ENCODE results near the gene HOXD9. TPM values are rescaled to one million over a fixed set of nuclear protein-coding genes. Genes with fewer than 3 reads are reported as not detected.

The HOXD9 gene
- total RNA-seq, 1 experiment from 2014 or later, result not detected

- TF ChIP-seq ZNF532 (CRISPR knock-in tag; IDR thresholded peaks at IDR 0.05; ENCODE audit: borderline replicate concordance) (no peak), MYBL2 (CRISPR knock-in tag; IDR thresholded peaks at IDR 0.05) (no peak), FOXK1 (CRISPR knock-in tag; IDR thresholded peaks at IDR 0.05) (no peak), USF2 (CRISPR knock-in tag; IDR thresholded peaks at IDR 0.05) (no peak), NR1H2 (CRISPR knock-in tag; IDR thresholded peaks at IDR 0.05) (no peak), MXD4 (CRISPR knock-in tag; IDR thresholded peaks at IDR 0.05; ENCODE audit: borderline replicate concordance) (no peak), ZNF416 (CRISPR knock-in tag; IDR thresholded peaks at IDR 0.05) (no peak), TP53 (CRISPR knock-in tag; IDR thresholded peaks at IDR 0.05) (no peak), ATF1 (CRISPR knock-in tag; IDR thresholded peaks at IDR 0.05) (no peak)
- TF ChIP-seq, protein P1, sequence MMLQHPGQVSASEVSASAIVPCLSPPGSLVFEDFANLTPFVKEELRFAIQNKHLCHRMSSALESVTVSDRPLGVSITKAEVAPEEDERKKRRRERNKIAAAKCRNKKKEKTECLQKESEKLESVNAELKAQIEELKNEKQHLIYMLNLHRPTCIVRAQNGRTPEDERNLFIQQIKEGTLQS (CRISPR knock-in tag; conservative IDR thresholded peaks at IDR 0.05), result no peak
- ChIA-PET CTCF (interaction anchor here (1.0 to 2.0 kb wide), 5 partner anchors 10 to 403 kb away, joined by 3 to 5 read pairs (median 4); no protein-coding TSS in a partner anchor), POLR2A (interaction anchor here (1.6 kb wide), 1 partner anchor 12 kb away, joined by 3 read pairs; no protein-coding TSS in a partner anchor)
- Mint-ChIP-seq H3K36me3 (no peaks in the 10 kb centered on the region), H3K4me1 (peaks cover 32% of the 10 kb centered on the region), H3K27me3 (ENCODE audit: low read depth) (peaks cover 100% of the 10 kb centered on the region), H3K9me3 (no peaks in the 10 kb centered on the region), H3K27ac (no peak overlapping the region), H3K4me3 (0 out of 2 replicates have a peak overlapping the region, but pooled peaks have one; percentile 14)
- ATAC-seq (no peak), DNase-seq (ENCODE audit: low spot score) (no peak)
Measured at GRCh38 chr2:176150584-176151441, 28.3 kb downstream of the HOXD9 start.

DNA sequence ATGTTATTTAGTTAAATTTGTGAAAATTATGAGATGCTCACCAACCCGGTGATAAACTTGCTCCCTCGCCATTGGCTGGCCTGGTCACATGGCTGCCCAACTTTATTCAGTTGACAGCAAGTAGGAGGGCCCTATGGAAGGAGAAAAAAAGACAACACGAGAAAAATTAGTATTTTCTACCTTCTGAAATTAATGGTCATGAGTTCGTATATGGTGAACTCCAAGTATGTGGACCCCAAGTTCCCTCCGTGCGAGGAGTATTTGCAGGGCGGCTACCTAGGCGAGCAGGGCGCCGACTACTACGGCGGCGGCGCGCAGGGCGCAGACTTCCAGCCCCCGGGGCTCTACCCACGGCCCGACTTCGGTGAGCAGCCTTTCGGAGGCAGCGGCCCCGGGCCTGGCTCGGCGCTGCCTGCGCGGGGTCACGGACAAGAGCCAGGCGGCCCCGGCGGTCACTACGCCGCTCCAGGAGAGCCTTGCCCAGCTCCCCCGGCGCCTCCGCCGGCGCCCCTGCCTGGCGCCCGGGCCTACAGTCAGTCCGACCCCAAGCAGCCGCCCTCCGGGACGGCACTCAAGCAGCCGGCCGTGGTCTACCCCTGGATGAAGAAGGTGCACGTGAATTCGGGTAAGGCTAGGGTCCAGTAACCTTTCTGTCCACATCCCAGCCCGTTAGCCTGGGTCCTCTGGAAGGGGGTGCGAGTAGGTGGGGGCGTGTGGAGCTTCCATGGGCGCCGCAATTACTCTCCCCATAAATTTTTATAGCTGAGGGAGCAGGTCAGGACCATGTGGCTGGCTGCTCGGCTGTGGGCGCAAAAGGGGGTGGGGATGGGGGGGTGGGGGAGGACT lies 29.1 kb downstream of the HOXD9 start, which contains the start of gene HOXD4:
Gene HOXD4 (plus strand): TSS at position 109 of the 846 bp plus-strand sequence. CDS start 84 bp downstream, at position 193.
- ATAC-seq, result peak; percentile 11
- H3K9me3 Mint-ChIP-seq, result no peaks in the 10 kb centered on the region
- POLR2A ChIA-PET, result no interaction called here
- CTCF ChIA-PET, result interaction anchor here (1.2 to 2.0 kb wide), 3 partner anchors 11 to 403 kb away, joined by 4 to 5 read pairs (median 4); no protein-coding TSS in a partner anchor
- no peak within 1 kb of the TSS for H3K27ac Mint-ChIP-seq
- no peak for DNase-seq (ENCODE audit: low spot score)
- peak within 1 kb of the TSS; percentile 45 for H3K4me3 Mint-ChIP-seq
- H3K4me1 Mint-ChIP-seq, result peaks cover 34% of the 10 kb centered on the region
- H3K36me3 Mint-ChIP-seq, result no peaks in the 10 kb centered on the region
- peaks cover 100% of the 10 kb centered on the region for H3K27me3 Mint-ChIP-seq (ENCODE audit: low read depth)
- TF ChIP-seq FOXP1 (CRISPR knock-in tag; IDR thresholded peaks at IDR 0.05; ENCODE audit: borderline replicate concordance) (no peak), RORB (CRISPR knock-in tag; IDR thresholded peaks at IDR 0.05) (no peak), IRF2 (CRISPR knock-in tag; IDR thresholded peaks at IDR 0.05; ENCODE audit: borderline replicate concordance, low read depth) (no peak), ZBTB21 (CRISPR knock-in tag; IDR thresholded peaks at IDR 0.05; ENCODE audit: borderline replicate concordance) (no peak), TEAD1 (CRISPR knock-in tag; IDR thresholded peaks at IDR 0.05) (no peak), GRHL2 (CRISPR knock-in tag; IDR thresholded peaks at IDR 0.05; ENCODE audit: insufficient replicate concordance, severe bottlenecking) (no peak), AFF4 (CRISPR knock-in tag; IDR thresholded peaks at IDR 0.05; ENCODE audit: borderline replicate concordance) (no peak), ETV6 (CRISPR knock-in tag; IDR thresholded peaks at IDR 0.05) (no peak), ZNF121 (CRISPR knock-in tag; IDR thresholded peaks at IDR 0.05) (no peak)
- TF ChIP-seq, protein P2, sequence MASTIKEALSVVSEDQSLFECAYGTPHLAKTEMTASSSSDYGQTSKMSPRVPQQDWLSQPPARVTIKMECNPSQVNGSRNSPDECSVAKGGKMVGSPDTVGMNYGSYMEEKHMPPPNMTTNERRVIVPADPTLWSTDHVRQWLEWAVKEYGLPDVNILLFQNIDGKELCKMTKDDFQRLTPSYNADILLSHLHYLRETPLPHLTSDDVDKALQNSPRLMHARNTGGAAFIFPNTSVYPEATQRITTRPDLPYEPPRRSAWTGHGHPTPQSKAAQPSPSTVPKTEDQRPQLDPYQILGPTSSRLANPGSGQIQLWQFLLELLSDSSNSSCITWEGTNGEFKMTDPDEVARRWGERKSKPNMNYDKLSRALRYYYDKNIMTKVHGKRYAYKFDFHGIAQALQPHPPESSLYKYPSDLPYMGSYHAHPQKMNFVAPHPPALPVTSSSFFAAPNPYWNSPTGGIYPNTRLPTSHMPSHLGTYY (CRISPR knock-in tag; IDR thresholded peaks at IDR 0.05), result no peak

Measured in WTC11 (cell line).